HG02973 (cell line): ENCODE results near the gene STK4.

Source experiments
- ATAC-seq: cut with Tn5 transposase; IDR thresholded peaks from one replicate; pipeline ENCODE4 v1.9.1; 2021; ENCODE audit warnings: moderate library complexity; ENCODE audit not compliant: unreplicated experiment

The STK4 gene

DNA sequence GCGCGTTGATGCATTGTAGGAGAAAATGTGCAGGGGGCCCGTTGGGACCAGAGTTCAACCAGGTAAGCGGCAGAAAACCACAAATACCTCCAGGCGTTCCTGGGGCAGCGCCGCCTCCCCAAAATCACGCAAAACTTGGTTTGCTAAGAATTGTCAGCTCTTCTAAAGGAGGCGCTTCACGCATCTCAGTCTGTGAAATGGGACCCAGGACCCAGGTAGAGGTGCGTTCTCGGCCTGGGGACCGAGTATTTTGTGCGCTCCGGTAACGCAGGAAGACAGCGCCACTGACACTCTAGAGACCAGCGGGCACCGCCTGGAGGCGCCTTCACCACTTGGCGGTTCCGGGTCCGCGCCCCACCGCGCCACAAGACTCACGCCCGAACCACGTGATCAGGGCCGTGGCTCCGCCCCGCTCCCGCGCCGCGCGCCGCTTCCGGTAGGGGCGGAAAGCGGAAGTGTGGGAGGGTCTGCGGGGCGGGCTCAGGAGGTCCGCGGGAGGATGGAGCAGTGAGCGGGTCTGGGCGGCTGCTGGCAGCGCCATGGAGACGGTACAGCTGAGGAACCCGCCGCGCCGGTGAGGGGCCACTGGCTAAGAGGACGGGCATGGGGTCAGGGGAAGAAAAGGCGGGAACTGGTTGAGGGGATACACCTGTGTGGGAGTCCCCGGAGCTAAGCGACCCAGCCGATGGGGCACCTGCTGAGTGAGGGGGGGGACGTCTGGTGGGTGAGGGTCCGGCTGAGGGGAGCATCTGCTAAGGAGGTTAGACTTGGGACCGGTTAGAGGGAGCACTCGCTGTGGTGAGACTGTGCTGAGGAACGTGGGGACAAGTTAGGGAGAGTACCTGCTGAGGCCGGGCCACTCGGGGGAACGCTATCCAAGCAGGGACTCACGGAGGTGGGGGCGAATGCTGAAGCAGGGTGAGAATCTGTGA is at the start of gene STK4:
Gene STK4 (plus strand): TSS at position 483 of the 932 bp plus-strand sequence. CDS start 57 bp downstream, at position 540.
- ATAC-seq, result peak; percentile 50

DNA sequence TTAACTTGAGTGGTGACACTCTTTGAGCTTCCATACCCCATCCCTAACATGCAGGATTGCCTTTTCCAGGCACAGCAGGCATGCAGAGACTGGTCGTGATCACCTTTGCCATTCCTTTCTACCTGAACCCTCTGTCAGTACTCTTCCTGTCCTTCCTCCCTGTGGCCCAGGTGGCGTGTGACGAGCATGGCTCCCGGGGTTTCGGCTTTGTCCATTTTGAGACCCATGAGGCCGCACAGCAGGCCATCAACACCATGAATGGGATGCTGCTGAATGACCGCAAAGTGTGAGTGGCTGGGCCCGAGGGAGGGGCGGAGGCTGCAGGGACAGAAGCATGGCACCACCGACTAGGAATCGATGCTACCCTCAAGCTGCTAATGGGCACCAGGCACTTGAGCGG is 49.7 kb upstream of the STK4 start:
- ATAC-seq, result no peak

DNA sequence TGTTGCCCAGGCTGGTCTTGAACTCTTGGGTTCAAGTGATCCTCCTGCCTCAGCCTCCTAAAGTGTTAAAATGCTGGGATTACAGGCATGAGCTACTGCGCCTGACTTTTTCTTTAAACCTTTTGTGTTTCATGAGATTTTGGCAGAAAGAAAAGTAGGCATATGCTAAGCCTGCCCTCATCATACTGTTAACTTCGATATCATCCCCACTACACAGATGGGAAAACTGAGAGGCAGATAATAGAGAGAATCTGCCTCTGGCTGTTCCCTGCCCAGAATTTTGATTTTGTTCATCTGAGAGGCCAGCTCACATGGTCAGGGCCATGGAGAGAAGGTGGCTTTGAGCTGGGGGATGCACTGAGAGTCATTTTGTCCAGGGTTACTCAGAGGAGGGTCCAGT is 48.9 kb upstream of the STK4 start:
- no peak for ATAC-seq

DNA sequence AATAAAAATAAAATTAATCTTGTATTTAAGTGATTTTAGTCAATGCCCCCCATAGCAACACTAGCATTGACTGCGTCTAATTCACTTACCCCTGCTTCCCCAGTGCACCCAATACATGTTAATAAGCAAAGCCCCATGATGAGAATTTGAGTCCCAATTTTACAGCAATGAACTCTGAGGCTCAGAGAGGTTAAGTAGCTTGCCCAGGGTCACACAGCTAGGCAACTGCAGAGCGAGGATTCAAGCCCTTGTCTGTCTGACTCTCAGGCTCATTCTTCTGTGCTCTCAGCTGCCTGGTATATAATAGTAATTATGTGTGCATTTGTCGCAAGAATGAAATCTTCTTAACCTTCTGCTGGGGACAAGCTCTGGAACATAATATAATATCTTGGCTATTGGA is 48.0 kb upstream of the STK4 start:
- ATAC-seq, result no peak

GRCh38 chr20:44918761-44919160 is 47.6 kb upstream of the STK4 start:
- no peak for ATAC-seq

DNA sequence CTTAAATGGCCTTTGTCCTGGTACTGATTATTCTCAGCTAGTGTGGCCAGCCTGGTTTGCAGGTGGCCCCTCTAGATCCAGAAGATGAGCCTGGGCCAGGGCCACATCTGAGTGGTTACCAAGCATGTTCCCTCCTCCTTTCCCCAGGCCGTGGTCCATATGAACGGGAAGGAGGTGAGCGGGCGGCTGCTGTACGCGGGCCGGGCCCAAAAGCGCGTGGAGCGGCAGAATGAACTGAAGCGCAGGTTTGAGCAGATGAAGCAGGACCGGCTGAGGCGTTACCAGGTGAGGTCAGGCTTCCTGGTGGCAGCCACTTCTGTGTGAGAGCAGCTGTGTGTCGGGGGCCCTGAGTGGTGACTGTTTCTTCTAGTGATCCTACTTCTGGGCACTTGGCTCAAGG is 44.9 kb upstream of the STK4 start:
- ATAC-seq, result no peak

DNA sequence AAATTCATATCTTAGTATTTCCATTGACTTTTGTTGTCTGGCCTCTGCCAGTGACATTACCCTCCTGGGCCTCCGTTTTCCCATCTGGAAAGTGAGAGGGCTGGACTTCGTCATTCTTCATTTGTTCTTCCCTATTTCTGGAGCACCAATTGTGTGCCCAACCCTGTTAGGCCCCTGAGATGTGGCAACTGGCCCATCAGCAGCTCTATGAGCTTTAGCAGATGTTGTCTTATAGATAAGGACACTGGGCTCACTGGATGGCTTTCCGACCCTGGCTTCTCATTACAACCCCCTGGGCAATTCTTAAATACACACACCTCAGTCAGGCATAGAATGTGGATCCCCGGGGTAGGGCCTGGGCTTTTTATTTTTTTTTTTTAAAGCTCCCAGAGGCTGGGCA is 41.8 kb upstream of the STK4 start:
- ATAC-seq, result no peak

GRCh38 chr20:44928595-44928994 is 37.7 kb upstream of the STK4 start:
- ATAC-seq, result no peak

DNA sequence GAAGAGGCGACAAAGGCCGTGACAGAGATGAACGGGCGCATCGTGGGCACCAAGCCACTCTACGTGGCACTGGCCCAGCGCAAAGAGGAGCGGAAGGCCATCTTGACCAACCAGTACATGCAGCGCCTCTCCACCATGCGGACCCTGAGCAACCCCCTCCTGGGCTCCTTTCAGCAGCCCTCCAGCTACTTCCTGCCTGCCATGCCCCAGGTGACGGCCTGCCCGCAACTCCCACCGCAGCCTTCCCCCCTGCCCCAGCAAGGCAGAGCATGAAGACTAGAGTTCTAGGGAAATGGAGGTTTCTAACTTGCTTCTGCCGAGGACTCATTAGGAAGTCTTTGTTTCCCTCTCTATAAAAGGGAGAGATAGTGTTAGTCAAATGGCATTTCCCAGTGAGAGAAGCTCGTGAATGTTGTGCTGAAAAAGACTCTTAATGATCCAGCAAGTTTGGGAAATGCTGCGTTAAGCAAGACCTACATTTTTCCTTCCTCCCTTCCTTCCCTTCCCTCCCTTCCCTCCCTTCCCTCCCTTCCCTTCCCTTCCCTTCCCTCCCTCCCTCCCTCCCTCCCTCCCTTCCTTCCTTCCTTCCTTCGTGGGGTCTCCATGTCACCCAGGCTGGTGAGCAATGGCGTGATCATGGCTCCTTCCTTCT is 35.7 kb upstream of the STK4 start:
- no peak for ATAC-seq

DNA sequence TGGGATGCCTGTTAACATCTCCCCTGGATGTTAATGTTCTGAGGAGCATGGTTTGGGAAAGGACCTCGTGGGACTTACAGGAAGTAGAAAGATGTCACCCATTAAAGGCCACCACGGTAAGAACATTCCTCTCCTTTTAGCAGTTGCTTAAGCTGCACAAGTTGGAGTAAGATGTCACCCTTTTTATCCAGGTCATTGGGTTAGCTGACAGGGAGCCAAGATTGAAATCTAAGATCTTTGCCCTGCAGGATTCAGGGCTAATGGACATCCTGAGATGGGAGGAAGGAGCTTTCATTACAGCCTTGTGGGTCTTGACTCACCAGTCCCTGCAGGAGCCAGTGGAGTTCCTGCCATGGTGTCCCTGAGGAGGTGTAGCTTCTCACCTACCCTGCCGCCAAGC is 34.4 kb upstream of the STK4 start:
- ATAC-seq, result no peak

- no peak for ATAC-seq
Observed at GRCh38 chr20:44932916-44933315, 33.4 kb upstream of the STK4 start.

GRCh38 chr20:44936510-44936909 is 29.8 kb upstream of the STK4 start:
- no peak for ATAC-seq

DNA sequence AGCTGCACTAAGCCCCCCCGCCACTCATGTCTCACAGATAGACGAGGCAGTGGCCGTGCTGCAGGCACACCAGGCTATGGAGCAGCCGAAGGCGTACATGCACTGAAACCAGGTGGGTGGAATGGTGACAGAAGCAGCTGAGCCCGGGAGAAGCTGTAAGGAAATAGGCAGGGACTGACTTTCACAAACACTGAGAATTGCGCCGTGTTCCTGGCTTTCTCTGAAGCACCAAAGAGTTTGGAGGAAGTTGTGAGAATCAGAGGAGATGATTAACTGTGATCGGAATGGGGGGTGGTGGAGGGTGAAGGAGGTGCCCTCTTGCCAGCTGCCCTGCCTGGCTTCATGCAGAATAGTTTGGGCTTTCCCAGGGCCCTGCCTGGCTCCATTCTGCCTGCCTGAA is 27.7 kb upstream of the STK4 start:
- no peak for ATAC-seq

DNA sequence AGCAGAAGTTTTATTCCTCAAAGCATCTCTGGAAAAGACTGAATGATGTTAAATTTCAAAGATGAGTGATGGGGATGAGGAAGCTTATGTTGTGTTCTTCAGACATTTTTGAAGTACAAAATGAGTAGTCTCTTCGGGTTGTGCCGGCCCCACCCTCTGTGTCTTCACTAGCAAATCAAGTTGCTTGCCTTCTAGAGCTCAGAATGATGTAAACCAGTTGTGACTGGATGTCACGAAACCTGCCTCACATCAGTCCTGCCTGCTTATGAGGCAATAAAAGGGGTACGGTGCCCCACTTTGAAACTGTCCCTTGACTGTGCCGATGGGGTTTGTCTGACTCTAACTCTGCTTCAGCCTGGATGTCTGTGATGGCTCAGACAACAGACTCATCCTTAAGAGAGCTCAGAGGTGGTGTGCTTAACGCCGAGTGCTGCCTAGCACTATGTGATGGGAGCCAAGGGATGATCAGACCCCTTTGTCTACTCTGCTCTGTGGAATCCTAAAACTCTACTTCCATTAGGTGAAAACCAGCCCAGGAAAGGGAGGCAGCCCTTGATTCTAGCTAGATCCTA is 25.1 kb upstream of the STK4 start:
- no peak for ATAC-seq

DNA sequence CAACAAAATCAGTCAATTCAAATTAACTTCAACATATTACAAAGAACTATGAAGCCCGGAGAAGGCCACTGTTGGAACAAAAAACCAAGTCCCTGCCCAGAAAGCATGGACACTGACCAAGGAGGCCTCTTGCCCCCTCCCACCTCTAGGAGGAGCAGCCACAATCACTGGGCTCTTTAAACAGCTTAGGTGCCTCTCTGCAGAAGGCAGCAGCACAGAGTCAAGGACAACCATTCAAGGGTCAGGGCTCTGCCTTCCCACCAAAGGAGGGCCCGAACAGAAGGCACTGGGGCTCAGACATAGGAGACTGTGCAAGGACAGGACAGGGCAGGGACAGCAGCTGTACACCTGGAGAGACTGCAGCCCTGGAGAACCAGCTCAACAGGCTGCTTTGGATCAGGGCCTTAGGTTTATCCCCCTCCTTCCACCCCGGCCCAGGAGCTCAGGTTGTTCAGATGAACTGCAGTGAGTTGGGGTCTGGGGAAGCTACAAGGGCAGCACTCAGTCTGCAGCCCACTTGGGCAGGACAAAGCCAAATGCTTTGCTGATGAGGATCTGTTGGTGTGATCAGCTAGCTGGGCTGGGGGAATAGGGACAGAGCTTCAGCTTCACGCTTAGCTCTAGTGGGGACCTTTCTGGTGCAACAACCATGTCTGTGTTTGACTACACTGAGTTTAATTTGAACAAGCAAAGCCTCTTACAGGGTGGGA is 23.9 kb upstream of the STK4 start:
- ATAC-seq, result no peak

DNA sequence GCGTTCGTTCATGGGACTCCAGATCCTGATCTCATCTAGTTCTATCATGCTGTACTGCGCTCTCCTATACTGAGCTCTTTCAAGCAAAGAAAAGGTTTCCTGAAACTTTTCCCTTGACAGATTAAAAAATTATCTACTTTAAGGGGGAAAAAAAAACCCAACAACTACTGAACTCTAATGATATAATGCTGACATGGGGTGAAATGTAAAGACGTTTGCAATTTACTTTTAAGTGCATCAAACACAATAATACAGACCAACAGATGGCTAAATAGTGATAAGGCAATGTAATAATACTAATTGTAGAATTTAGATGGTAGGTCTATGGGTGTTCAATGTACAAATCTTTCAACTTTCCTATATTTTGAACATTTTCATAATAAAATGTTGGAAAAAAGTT is 22.5 kb upstream of the STK4 start:
- ATAC-seq, result no peak

- ATAC-seq, result no peak
Observed at GRCh38 chr20:44945261-44945660, 21.1 kb upstream of the STK4 start.

GRCh38 chr20:44946271-44946852 is 19.9 kb upstream of the STK4 start:
- no peak for ATAC-seq

GRCh38 chr20:44948107-44948506 is 18.2 kb upstream of the STK4 start:
- no peak for ATAC-seq

GRCh38 chr20:44948513-44948912 is 17.8 kb upstream of the STK4 start:
- ATAC-seq, result no peak

DNA sequence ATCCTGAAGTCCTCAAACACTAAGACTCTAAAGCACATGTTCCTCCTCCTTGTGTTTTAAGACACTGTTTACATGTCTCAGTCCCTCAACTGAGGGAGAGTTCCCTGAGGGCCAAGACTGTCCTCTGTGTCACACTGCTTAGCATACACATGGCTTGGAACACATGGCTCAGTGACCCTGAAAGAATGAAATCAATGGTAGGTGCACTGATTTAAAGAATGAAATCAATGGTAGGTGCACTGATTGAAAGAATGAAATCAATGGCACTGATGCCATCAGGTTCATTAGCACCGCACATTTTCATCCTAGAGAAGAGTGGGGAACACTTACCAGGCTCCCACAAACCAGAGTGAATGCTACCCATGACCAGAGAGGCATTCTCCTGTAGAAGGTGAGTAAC is 15.9 kb upstream of the STK4 start:
- ATAC-seq, result no peak
